Smooth muscle cell (in vitro differentiated cells): ENCODE data around the gene BRPF1. TPM values are rescaled to one million over a fixed set of nuclear protein-coding genes. Genes with fewer than 3 reads are reported as not detected.

Source experiments
- DNase-seq: peaks from one replicate; lab custom pipeline; 2025; ENCODE audit not compliant: unreplicated experiment; lab: John Stamatoyannopoulos, UW
- H2AFZ ChIP-seq: fragments of 200-600 bp; sonication (generic); 2 replicates; pipeline ENCODE4 v1.6.0; 2016; ENCODE audit warnings: antibody characterized with exemption, low read depth, mild to moderate bottlenecking
- H3F3A ChIP-seq: fragments of 200-600 bp; sonication (generic); 2 replicates; pipeline ENCODE4 v1.6.0; 2017; ENCODE audit warnings: antibody characterized with exemption, low read depth
- H3K27ac ChIP-seq: fragments of 200-600 bp; sonication (generic); 2 replicates; pipeline ENCODE4 v1.5.1; 2016; ENCODE audit warnings: low read depth, mild to moderate bottlenecking
- H3K27me3 ChIP-seq: fragments of 200-600 bp; sonication (generic); 2 replicates; pipeline ENCODE4 v1.6.1; 2016; ENCODE audit warnings: low read depth, mild to moderate bottlenecking
- H3K36me3 ChIP-seq: fragments of 200-600 bp; sonication (generic); 2 replicates; pipeline ENCODE4 v1.5.1; 2016; ENCODE audit warnings: low read depth
- H3K4me1 ChIP-seq: fragments of 200-600 bp; sonication (generic); 2 replicates; pipeline ENCODE4 v1.5.1; 2016; ENCODE audit warnings: low read depth
- H3K4me2 ChIP-seq: fragments of 200-600 bp; sonication (generic); 2 replicates; pipeline ENCODE4 v1.6.0; 2016; ENCODE audit warnings: mild to moderate bottlenecking
- H3K4me3 ChIP-seq: fragments of 200-600 bp; sonication (generic); 2 replicates; pipeline ENCODE4 v1.5.1; 2016; ENCODE audit warnings: mild to moderate bottlenecking
- H3K79me2 ChIP-seq: fragments of 200-600 bp; sonication (generic); 2 replicates; pipeline ENCODE4 v1.6.0; 2016; ENCODE audit warnings: low read depth, mild to moderate bottlenecking
- H3K9ac ChIP-seq: fragments of 200-600 bp; sonication (generic); 2 replicates; pipeline ENCODE4 v1.6.0; 2016; ENCODE audit warnings: low read depth
- H3K9me3 ChIP-seq: fragments of 200-600 bp; sonication (generic); replicated peaks from 2 replicates; pipeline ENCODE4 v1.5.1; 2016; ENCODE audit warnings: low read depth
- H4K20me1 ChIP-seq: fragments of 200-600 bp; sonication (generic); 2 replicates; pipeline ENCODE4 v1.6.0; 2016; ENCODE audit warnings: low read depth
- WGBS: methylation state at CpG from one replicate; pipeline ENCODE4 v1.1.7; 2016; ENCODE audit warnings: low lambda C conversion rate; 5-methylcytosine and 5-hydroxymethylcytosine counted together
- polyA plus RNA-seq: library from polyadenylated mRNA; unstranded; fragments of >200 nt; fragmentation: Nextera tagmentation; extraction: Ambion mirVana; gene quantifications from 2 replicates; pipeline ENCODE4 v1.2.1, GENCODE V29; 2016
- total RNA-seq: library from RNA; depleted of rRNA; stranded (reverse); fragments of >200 nt; gene quantifications from 2 replicates; pipeline ENCODE4 v1.2.3, GENCODE V29; 2014
- TF ChIP-seq, protein P1 (sequence below): fragments of 200-600 bp; sonication (generic); IDR thresholded peaks from 2 replicates; pipeline ENCODE4 v1.5.1; 2017; ENCODE audit warnings: borderline replicate concordance, mild to moderate bottlenecking, antibody characterized with exemption; ENCODE audit not compliant: insufficient read depth, poor library complexity, severe bottlenecking

The BRPF1 gene
- total and polyA plus RNA-seq, 2 experiments from 2014 or later: 13.9 to 17.1 TPM

- TF ChIP-seq, protein P1, sequence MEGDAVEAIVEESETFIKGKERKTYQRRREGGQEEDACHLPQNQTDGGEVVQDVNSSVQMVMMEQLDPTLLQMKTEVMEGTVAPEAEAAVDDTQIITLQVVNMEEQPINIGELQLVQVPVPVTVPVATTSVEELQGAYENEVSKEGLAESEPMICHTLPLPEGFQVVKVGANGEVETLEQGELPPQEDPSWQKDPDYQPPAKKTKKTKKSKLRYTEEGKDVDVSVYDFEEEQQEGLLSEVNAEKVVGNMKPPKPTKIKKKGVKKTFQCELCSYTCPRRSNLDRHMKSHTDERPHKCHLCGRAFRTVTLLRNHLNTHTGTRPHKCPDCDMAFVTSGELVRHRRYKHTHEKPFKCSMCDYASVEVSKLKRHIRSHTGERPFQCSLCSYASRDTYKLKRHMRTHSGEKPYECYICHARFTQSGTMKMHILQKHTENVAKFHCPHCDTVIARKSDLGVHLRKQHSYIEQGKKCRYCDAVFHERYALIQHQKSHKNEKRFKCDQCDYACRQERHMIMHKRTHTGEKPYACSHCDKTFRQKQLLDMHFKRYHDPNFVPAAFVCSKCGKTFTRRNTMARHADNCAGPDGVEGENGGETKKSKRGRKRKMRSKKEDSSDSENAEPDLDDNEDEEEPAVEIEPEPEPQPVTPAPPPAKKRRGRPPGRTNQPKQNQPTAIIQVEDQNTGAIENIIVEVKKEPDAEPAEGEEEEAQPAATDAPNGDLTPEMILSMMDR: no peak
- Histone ChIP-seq H3K79me2 (no peaks in the 10 kb centered on the region), H3K27ac (no peak overlapping the region), H3K27me3 (peaks cover 34% of the 10 kb centered on the region), H3K4me1 (peaks cover 9% of the 10 kb centered on the region), H3K36me3 (no peaks in the 10 kb centered on the region), H4K20me1 (peaks cover 20% of the 10 kb centered on the region), H3K9me3 (no peaks in the 10 kb centered on the region), H3K4me2 (peak overlapping the region; percentile 89), H3K9ac (no peak overlapping the region), H3F3A (no peaks in the 10 kb centered on the region), H2AFZ (no peak overlapping the region), H3K4me3 (peak overlapping the region; percentile 41)
- 4% methylated on average over 29 of the region's 62 CpGs for WGBS
- peak; percentile 6 for DNase-seq
Measured at GRCh38 chr3:9704347-9705322, 26.9 kb upstream of the BRPF1 start.

DNA sequence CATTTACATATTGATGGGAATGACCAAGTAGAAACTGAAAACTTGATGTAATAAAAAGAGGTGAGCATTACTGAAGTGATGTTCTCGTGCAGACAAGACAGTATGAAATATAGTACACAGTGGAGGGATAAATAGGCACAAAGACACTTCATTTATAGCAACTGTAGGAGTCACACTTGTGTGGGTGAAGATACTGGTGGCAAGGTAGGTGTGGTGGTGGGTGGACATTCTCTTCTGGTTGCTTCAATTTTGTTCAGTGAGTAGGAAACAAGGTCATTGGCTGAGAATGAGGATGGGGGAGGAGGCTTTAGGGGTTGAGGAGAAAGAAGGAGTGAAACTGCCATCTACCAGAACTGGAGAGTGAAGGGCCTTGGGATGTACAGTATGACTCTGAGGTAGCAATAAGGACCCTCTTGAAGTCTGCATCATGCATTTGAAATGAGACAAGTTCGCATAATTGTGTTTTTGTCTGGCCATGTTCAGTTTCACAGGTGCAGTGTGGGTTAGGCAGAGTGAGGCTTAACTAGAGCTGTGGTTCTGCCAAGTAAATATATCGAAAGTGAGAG lies 21.3 kb upstream of the BRPF1 start:
- no peak overlapping the region for H3K9ac ChIP-seq
- WGBS: 74% methylated on average over 3 of the region's 3 CpGs
- H2AFZ ChIP-seq: no peak overlapping the region
- no peaks in the 10 kb centered on the region for H3F3A ChIP-seq
- TF ChIP-seq, protein P1: no peak
- no peak for DNase-seq
- no peak overlapping the region for H3K27ac ChIP-seq
- H3K4me3 ChIP-seq: no peak overlapping the region
- no peak overlapping the region for H3K4me2 ChIP-seq
- H3K9me3 ChIP-seq: no peaks in the 10 kb centered on the region
- H3K4me1 ChIP-seq: peaks cover 3% of the 10 kb centered on the region
- H3K36me3 ChIP-seq: no peaks in the 10 kb centered on the region
- H4K20me1 ChIP-seq: no peaks in the 10 kb centered on the region
- no peaks in the 10 kb centered on the region for H3K79me2 ChIP-seq
- peaks cover 9% of the 10 kb centered on the region for H3K27me3 ChIP-seq

- Histone ChIP-seq H3K9me3 (no peaks in the 10 kb centered on the region), H3K9ac (no peak overlapping the region), H3K4me2 (no peak overlapping the region), H3K36me3 (no peaks in the 10 kb centered on the region), H3K27me3 (no peaks in the 10 kb centered on the region), H4K20me1 (no peaks in the 10 kb centered on the region), H3K27ac (no peak overlapping the region), H3K4me1 (peaks cover 3% of the 10 kb centered on the region), H3K4me3 (no peak overlapping the region), H3F3A (no peaks in the 10 kb centered on the region), H2AFZ (no peak overlapping the region), H3K79me2 (no peaks in the 10 kb centered on the region)
- 98% methylated on average over 2 of the region's 2 CpGs for WGBS
- TF ChIP-seq, protein P1: no peak
- no peak for DNase-seq
Measured at GRCh38 chr3:9712415-9712814, 19.1 kb upstream of the BRPF1 start.
